Natural killer cell (primary cell): Measurements from ENCODE around the gene SOX4. TPM values are rescaled to one million over a fixed set of nuclear protein-coding genes. Genes with fewer than 3 reads are reported as not detected.

Source experiments
- ATAC-seq, 3 donors: fragments of 150-1000 bp in 2 of 3; fragments of 200-7000 bp in 1 of 3; cut with Tn5 transposase; 1 replicate in 1 of 3; 2 replicates in 2 of 3; pipeline ENCODE4 v1.10.0; 2021; ENCODE audit warnings: mild to moderate bottlenecking in 2 of 3, moderate library complexity in 2 of 3
- DNase-seq, 2 donors: peaks; one replicate each; pipeline versions ENCODE4 v3.0.0 to v3.0.0-alpha.2; 2013 to 2021; ENCODE audit warnings: mixed read lengths in 1 of 2
- H3K27ac ChIP-seq: one replicate; pipeline ENCODE4 v1.5.1; 2013; ENCODE audit warnings: mild to moderate bottlenecking, low read length
- H3K27me3 ChIP-seq: one replicate; pipeline ENCODE4 v1.6.1; 2013; ENCODE audit warnings: low read length; ENCODE audit not compliant: control insufficient read depth, insufficient read depth
- H3K36me3 ChIP-seq: one replicate; pipeline ENCODE4 v1.6.1; 2013; ENCODE audit warnings: low read length; ENCODE audit not compliant: control insufficient read depth, insufficient read depth
- H3K4me1 ChIP-seq: one replicate; pipeline ENCODE4 v1.6.1; 2013; ENCODE audit warnings: low read length; ENCODE audit not compliant: control insufficient read depth, insufficient read depth
- H3K4me3 ChIP-seq: one replicate; pipeline ENCODE4 v1.5.1; 2013; ENCODE audit warnings: low read length
- H3K9me3 ChIP-seq: one replicate; pipeline ENCODE4 v1.6.1; 2013; ENCODE audit warnings: low read length; ENCODE audit not compliant: control insufficient read depth, insufficient read depth
- H3K27ac Mint-ChIP-seq, 2 donors: one replicate each; pipeline ENCODE4 v1.8.0; 2022; ENCODE audit warnings: mild to moderate bottlenecking in 2 of 2, mixed read lengths in 2 of 2, moderate library complexity in 1 of 2
- H3K27me3 Mint-ChIP-seq, 2 donors: one replicate each; pipeline ENCODE4 v1.8.0; 2022; ENCODE audit warnings: low read depth in 2 of 2, mixed read lengths in 2 of 2
- H3K36me3 Mint-ChIP-seq: one replicate; pipeline ENCODE4 v1.8.0; 2022; ENCODE audit warnings: mixed read lengths
- H3K4me1 Mint-ChIP-seq, 2 donors: one replicate each; pipeline ENCODE4 v1.8.0; 2022; ENCODE audit warnings: mixed read lengths in 2 of 2
- H3K4me3 Mint-ChIP-seq: one replicate; pipeline ENCODE4 v1.8.0; 2022; ENCODE audit warnings: mild to moderate bottlenecking, moderate library complexity, mixed read lengths
- H3K9me3 Mint-ChIP-seq, 2 donors: one replicate each; pipeline ENCODE4 v1.8.0; 2022; ENCODE audit warnings: mixed read lengths in 2 of 2
- WGBS: methylation state at CpG from one replicate; pipeline ENCODE4 v1.1.7; 2013; ENCODE audit warnings: missing lambda C conversion rate; ENCODE audit not compliant: insufficient coverage; 5-methylcytosine and 5-hydroxymethylcytosine counted together
- intact Hi-C: fragments of 100-400 bp; cut with micrococcal nuclease; formaldehyde crosslinking; loops from one replicate; pipeline ENCODE4 v1.14.2; 2022
- total RNA-seq, 4 donors: library from RNA; stranded (reverse); fragments of 120-200 nt in 1 of 4; gene quantifications; one replicate each; pipeline versions ENCODE4 v1.2.3 to v1.2.4, GENCODE V29; 2013 to 2022
- TF ChIP-seq, protein P1 (sequence below): fragments of 200-600 bp; IDR thresholded peaks from one replicate; pipeline ENCODE4 v1.8.0; 2022; ENCODE audit warnings: antibody characterized with exemption

SOX4 gene
- total RNA-seq, 3 donors from 2014 or later (not counting 1 experiment from before 2014, with no cell fraction given) = 4.4 to 7.6 (median 6.4) TPM

DNA sequence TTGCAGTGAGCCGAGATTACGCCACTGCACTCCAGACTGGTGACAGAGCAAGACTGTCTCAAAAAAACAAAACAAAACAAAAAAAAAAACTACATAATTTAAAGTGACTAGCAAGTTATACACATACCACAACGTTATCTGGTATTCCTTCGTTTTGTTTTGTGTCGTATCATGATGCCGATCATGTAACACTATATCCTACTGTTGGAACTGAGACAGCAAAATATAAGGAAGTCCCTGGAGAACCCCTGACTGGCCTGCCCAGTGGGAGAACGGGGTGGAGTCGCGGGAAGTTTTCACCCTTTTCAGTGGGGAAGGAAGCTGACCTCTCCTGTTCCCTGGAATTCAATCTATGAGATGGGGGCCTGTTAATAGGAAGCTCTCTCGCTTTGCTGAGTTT, 15.1 kb downstream of the SOX4 start:
- Histone ChIP-seq H3K36me3 (no peaks in the 10 kb centered on the region), H3K27ac (no peak overlapping the region), H3K27me3 (no peaks in the 10 kb centered on the region), H3K4me1 (peaks cover 2% of the 10 kb centered on the region), H3K4me3 (no peak overlapping the region), H3K9me3 (no peaks in the 10 kb centered on the region)
- ATAC-seq (no peak), DNase-seq (no peak)
- no peak overlapping the region for H3K27ac Mint-ChIP-seq
- intact Hi-C loops = no loop called here
- H3K27me3 Mint-ChIP-seq = peaks cover 0 to 3% of the 10 kb centered on the region in 2 donors
- no peaks in the 10 kb centered on the region for H3K36me3 Mint-ChIP-seq
- 95% methylated on average over 10 of the region's 10 CpGs for WGBS
- TF ChIP-seq, protein P1, sequence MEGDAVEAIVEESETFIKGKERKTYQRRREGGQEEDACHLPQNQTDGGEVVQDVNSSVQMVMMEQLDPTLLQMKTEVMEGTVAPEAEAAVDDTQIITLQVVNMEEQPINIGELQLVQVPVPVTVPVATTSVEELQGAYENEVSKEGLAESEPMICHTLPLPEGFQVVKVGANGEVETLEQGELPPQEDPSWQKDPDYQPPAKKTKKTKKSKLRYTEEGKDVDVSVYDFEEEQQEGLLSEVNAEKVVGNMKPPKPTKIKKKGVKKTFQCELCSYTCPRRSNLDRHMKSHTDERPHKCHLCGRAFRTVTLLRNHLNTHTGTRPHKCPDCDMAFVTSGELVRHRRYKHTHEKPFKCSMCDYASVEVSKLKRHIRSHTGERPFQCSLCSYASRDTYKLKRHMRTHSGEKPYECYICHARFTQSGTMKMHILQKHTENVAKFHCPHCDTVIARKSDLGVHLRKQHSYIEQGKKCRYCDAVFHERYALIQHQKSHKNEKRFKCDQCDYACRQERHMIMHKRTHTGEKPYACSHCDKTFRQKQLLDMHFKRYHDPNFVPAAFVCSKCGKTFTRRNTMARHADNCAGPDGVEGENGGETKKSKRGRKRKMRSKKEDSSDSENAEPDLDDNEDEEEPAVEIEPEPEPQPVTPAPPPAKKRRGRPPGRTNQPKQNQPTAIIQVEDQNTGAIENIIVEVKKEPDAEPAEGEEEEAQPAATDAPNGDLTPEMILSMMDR = no peak
- H3K4me3 Mint-ChIP-seq = no peak overlapping the region
- H3K9me3 Mint-ChIP-seq = no peaks in the 10 kb centered on the region
- H3K4me1 Mint-ChIP-seq = no peaks in the 10 kb centered on the region

DNA sequence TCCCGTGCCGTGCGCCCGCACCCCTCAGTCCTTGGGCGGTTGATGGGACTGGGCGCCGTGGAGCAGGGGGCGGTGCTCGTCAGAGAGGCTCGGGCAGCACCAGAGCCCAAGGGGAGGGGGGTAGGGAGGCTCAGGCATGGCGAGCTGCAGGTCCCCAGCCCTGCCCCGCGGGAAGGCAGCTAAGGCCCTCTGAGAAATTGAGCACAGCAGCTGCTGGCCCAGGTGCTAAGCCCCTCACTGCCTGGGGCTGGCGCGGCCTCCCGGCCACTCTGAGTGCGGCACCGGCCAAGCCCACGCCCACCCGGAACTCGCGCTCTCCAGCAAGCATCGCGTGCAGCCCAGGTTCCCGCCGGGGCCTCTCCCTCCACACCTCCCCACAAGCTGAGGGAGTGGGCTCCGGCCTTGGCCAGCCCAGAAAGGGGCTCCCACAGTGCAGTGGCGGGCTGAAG, 16.4 kb downstream of the SOX4 start:
- H3K27ac ChIP-seq = no peak overlapping the region
- peaks cover 0 to 3% of the 10 kb centered on the region in 2 donors for H3K27me3 Mint-ChIP-seq
- 94% methylated on average over 28 of the region's 28 CpGs for WGBS
- no peak overlapping the region for H3K4me3 ChIP-seq
- peaks cover 2% of the 10 kb centered on the region for H3K4me1 ChIP-seq
- H3K27me3 ChIP-seq = no peaks in the 10 kb centered on the region
- TF ChIP-seq, protein P1 = no peak
- no peaks in the 10 kb centered on the region for H3K9me3 Mint-ChIP-seq
- no peaks in the 10 kb centered on the region for H3K36me3 Mint-ChIP-seq
- H3K36me3 ChIP-seq = no peaks in the 10 kb centered on the region
- no peaks in the 10 kb centered on the region for H3K9me3 ChIP-seq
- H3K4me1 Mint-ChIP-seq = no peaks in the 10 kb centered on the region
- ATAC-seq = no peak
- H3K27ac Mint-ChIP-seq = no peak overlapping the region
- H3K4me3 Mint-ChIP-seq = no peak overlapping the region
- no peak for DNase-seq
- intact Hi-C loops = no loop called here

DNA sequence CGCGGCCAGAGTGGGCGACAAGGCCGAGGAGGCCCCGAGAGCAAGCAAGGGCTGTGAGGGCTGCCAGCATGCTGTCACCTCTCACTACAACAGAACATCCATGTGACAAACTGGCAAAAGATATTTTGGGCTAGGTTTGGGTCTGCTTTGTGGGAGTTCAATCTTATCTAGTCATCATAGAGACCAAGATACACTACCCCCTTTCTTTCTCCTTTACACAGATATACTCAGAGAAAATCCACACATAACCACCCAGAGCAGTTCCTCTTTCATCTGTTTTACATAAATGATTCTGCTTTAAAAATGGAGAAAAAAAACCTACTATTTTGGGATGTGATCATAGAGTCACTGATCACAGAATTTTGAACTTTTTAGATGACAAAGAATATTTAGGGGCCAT, 16.8 kb downstream of the SOX4 start:
- WGBS = 63% methylated on average over 5 of the region's 5 CpGs
- Histone ChIP-seq H3K27ac (no peak overlapping the region), H3K27me3 (no peaks in the 10 kb centered on the region), H3K4me1 (peaks cover 2% of the 10 kb centered on the region), H3K36me3 (no peaks in the 10 kb centered on the region), H3K4me3 (no peak overlapping the region), H3K9me3 (no peaks in the 10 kb centered on the region)
- ATAC-seq (no peak), DNase-seq (no peak)
- H3K27me3 Mint-ChIP-seq = peaks cover 0 to 4% of the 10 kb centered on the region in 2 donors
- no peaks in the 10 kb centered on the region for H3K9me3 Mint-ChIP-seq
- intact Hi-C loops = no loop called here
- no peak overlapping the region for H3K27ac Mint-ChIP-seq
- TF ChIP-seq, protein P1 = no peak
- H3K4me1 Mint-ChIP-seq = no peaks in the 10 kb centered on the region
- no peak overlapping the region for H3K4me3 Mint-ChIP-seq
- no peaks in the 10 kb centered on the region for H3K36me3 Mint-ChIP-seq

DNA sequence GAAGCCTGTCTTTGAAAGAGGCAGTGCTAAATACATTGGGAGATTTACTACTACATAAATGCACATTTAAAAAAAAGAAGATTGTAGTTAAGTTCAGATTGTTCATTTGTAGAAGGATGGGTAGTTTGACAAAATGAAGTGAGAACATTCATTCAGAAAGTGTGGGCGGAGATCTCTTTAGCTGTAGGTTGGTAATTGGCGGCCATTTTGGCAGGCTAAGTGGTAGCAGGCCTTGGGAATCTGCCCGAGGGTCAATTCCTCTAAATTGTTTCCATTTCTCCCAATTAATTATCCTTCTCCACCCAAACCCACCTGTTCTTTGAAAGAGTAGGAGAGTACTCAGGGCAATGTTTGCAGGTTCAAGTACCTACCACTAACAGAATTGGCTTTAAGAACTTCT, 17.9 kb downstream of the SOX4 start:
- TF ChIP-seq, protein P1 = no peak
- H3K9me3 ChIP-seq = no peaks in the 10 kb centered on the region
- no peak for ATAC-seq
- Mint-ChIP-seq H3K4me1 (no peaks in the 10 kb centered on the region), H3K27me3 (peaks cover 0 to 7% of the 10 kb centered on the region in 2 donors), H3K27ac (no peak overlapping the region), H3K4me3 (no peak overlapping the region), H3K9me3 (no peaks in the 10 kb centered on the region), H3K36me3 (no peaks in the 10 kb centered on the region)
- H3K4me1 ChIP-seq = peaks cover 2% of the 10 kb centered on the region
- intact Hi-C loops = no loop called here
- no peaks in the 10 kb centered on the region for H3K27me3 ChIP-seq
- 92% methylated on average over 2 of the region's 3 CpGs for WGBS
- H3K36me3 ChIP-seq = no peaks in the 10 kb centered on the region
- H3K27ac ChIP-seq = no peak overlapping the region
- no peak for DNase-seq
- no peak overlapping the region for H3K4me3 ChIP-seq
